Stimulated activated CD4-positive, alpha-beta T cell treated with anti-CD3 and anti-CD28 coated beads, TNF-alpha, amount 100 ng/mL, for 48 hours (primary cell): ENCODE measurements around the gene BARX2.
A peak's percentile ranks its signal among the peaks of the same experiment; 100 is the strongest.

Experiments
- DNase-seq, 3 donors: peaks; one replicate each; pipeline ENCODE4 v3.0.0-alpha.2; 2020; ENCODE audit warnings: low read depth in 3 of 3

The BARX2 gene

DNA sequence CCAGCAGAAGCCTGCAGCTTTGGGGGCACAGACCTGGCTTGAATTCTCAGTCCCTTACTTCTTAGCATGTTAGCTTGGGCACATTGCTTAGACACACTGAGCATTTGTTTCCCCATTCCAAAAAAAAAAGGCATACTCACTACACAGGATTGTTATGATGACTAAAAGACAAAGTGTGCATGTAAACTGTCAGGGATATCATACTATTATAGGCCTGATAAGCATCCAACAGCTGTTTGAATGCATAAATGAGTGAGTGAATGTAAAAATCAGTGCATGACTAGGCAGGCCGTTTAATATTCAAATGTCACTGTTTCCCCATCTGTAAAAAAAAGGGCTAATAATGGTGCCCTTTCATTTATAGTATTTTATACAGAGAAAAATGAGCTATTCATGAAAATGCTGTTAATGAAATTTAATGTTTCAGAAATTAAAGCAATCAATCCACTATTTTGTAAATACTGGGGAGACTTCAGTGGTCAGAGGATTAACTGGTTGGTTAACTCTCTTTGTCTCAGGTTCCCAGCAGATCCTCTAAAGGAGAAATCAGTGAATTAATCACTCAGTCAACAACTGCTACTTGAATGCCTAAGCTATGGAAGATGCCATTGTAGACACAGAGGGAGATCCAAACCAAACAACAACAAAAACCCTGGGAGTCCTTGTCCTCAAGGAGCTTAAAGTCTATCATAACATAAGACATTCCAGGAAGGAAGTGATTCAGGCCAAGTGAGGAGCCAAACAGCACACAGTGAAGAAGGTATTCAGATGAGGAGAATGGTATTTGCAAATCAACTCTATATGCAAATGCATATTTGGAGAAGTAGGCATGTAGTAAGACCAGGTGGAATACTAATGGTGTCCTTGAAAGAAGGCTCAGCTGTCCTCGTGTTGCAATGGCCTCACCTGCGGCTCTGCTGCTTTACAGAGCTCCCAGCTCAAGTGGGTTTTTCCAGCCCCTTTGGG lies 26.8 kb downstream of the BARX2 start:
- no peak for DNase-seq

GRCh38 chr11:129404731-129405130 lies 29.1 kb downstream of the BARX2 start:
- no peak for DNase-seq

DNA sequence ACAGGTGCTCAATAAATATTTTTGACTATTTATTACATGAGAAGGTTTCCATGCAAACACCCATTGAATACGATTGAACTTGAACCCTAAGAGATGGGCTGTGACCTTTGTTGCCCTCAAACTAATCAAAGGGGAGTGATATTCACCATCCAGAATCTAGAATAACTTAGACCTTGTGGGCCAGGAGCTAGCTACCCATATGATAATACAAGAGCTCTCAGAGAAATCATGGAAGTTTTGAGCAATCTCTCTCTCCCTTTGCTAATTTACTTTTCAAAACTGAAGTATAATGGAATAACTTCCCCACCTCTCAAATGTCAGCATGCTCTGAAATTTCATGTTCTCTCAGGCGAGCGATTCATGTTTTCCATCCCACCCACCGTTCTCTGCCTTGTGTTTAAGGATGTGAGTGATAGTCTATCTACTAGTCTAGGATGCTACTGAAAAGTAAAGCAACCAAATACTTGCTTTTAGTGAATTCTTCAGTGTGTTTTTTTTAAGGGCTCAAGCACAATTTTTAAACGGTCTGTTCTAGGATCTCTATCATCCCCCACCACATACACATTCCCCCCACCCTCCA lies 33.3 kb downstream of the BARX2 start:
- peak in 1 of 3 donors; percentile 9 for DNase-seq

GRCh38 chr11:129410395-129410960 lies 34.8 kb downstream of the BARX2 start:
- DNase-seq = no peak

DNA sequence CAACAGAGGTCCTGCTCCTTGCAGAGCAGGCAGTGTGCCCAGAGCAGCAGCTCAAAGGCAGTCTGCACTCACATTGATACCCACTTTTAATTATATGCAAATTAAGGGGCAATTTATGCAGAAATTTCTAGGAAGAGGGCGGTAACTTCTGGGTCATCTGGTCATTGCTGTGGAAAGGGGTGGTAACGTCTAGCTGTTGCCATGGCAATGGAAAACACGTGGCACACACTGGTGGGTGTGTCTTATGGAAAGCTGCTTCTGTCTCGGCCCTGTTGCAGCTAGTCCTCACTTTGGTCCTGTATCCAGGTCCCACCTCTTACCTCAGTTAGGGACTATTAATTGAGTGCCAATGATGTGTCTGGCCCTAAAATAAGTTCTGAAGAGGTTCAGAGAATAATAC lies 36.8 kb downstream of the BARX2 start:
- DNase-seq = no peak

- DNase-seq = no peak
Measured at GRCh38 chr11:129414144-129414872, 38.7 kb downstream of the BARX2 start.

DNA sequence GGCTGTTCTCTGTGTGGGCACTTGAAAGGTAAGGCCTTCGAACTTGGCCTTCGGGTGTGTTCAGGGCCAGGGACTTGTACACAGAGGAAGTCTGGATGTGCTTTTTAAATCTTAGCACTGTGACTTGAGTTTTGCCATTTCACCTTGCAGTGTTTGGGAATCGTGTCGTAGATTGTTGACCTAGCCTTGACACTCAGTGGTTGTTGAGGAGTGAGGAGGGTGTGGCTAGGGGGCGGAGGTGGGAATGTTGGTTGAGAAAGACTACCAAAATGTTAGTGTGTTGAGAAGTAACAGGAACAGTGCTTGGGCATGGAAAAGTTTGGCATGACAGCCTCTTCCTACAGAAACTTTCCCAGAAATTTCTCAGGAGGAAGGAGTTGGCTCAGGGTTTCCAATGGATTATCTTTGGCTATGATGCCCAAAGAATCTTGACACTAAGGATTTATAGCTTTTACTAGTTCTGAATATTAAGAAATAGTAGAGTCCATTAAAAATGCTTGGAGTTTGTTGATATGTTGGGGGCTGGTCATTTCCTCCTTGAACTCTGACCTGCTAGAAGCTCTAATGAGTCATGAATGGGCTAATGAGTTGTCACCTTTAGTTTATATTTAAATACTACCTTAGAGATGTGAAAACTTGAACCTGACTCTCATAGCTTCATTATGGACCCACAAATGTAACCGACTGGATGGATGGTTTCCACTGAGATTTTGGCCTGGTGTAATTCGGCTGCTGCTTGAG lies 40.6 kb downstream of the BARX2 start:
- DNase-seq = no peak

DNA sequence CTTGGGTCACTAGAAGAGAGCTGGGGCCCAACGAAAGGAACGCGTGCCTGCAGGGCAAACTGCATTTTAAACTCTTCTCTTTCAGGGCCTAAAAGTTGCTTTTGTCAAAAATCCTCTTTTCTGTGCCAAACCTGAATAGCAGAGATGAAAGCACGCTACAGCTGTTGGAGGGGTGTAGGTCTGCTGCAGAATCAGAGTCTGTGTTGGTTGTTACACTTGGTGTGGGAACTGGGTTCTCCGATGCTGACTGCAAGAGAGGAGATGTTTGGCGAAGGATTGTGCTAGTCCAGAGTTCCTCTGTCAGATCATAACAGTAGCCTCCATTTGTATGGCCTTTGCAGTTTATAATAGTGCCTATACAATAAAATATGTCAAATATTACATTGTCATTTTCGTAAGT lies 41.8 kb downstream of the BARX2 start:
- no peak for DNase-seq

- no peak for DNase-seq
Measured at GRCh38 chr11:129418039-129418438, 42.4 kb downstream of the BARX2 start.

- no peak for DNase-seq
Measured at GRCh38 chr11:129419386-129419785, 43.7 kb downstream of the BARX2 start.

DNA sequence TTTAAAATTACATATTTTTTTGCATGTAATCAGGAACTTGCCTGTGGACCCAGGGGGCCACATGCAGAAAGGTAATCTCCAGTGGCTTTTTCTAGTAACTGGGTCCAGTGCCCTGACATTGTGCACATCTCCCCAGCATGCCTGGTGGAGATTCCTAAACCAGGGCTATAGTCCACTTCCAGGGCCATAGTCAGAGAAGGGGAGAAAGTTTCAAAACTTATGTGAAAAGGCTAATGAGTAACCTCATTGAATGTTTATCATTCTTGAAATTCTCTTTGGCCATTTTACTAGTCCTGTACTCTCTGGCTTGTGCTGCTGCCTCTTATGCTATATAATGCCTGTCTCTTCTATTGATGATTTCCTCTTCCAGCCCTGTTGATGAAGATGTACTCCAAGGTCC lies 47.8 kb downstream of the BARX2 start:
- DNase-seq = no peak

DNA sequence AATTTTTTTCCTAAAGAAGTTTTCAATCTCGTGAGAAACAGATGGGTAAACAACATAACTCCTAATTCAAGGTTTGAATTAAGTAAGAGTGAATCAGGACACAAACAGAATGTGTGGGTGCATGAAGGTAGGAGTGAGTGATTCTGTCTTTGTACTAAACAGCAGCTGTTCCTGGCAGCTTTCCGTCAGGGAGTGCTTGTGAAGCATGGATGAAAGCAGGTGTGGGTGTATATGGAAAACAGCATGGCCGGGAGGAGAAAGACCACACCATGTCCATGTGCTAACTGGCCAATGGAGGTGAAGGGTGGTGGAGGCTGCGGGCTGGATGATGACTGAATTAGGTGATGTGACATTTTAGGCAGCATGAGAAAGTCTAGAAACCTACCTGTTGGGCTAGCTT lies 49.6 kb downstream of the BARX2 start:
- no peak for DNase-seq

GRCh38 chr11:129426038-129426437 lies 50.4 kb downstream of the BARX2 start:
- DNase-seq = no peak

- no peak for DNase-seq
Measured at GRCh38 chr11:129426776-129427175, 51.1 kb downstream of the BARX2 start.

GRCh38 chr11:129427376-129427775 lies 51.7 kb downstream of the BARX2 start:
- no peak for DNase-seq

- DNase-seq = no peak
Measured at GRCh38 chr11:129427816-129428406, 52.3 kb downstream of the BARX2 start.

DNA sequence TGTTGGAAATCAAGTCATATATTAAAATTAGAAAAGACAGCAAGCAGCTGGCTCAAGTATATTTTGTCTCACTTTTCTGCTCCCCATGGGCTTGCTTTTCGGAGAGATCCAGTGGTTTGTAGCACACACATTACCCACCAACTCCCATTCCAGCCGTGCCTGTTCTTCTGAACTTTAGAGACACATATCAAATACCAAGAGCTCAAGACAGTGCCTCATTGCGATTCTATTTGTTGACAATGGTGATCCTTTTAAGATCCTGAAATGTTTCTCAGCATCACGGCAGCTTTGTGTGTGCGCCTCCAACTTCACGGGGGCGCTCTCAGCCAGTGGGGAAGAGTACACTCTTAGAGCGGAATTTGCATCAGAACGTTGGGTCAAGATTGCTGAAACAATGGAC lies 52.9 kb downstream of the BARX2 start:
- DNase-seq = no peak

DNA sequence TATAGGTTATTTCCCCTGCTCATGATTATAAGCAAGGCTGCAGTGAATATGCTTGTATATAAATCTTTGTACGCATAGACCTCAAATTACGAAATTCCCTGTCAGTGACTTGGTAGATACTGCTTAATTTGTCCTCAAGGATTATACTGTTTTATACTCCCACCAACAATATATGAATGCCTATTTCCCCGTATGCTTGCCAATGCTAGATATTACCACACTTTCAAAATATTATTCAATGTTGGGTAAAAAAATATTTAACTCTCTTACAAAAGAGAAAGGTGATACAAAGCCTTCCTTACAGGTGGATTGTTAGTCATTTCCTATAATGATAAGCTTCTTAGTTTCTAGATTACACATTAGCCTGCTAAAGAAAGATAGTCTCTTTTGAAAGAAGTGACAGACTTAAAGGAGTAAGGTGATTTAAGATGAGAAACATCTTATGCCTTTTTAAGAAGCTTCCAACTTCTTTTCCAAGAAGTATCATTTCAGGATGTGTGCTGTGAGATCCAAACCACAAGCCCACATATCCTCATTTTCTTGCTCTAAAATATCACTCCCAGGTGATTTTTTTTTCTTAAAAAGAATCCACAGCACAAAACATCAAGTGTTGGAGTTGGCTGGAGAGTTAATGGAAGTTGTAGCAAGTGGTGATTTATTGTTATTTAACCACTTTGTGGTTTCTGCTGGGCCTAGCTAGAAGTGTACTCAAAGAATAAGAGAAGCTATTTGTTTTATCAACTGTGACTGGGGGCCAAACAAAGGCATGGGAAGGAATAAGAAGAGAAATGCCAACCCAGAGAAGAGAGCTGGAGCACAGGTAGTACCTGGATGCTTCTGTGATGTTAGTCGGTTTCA lies 59.2 kb downstream of the BARX2 start:
- no peak for DNase-seq

GRCh38 chr11:129435499-129436245 lies 60.0 kb downstream of the BARX2 start:
- DNase-seq = no peak
